ENCODE data around the gene EEF2KMT.
"Not testable (repeated sequence)": the region's sequence is repeated elsewhere in the genome, so short reads cannot be mapped to it uniquely, and the experiment has no call there.

- peak; percentile 56 to 64 (median 61) for TF ChIP-seq CTCF (IDR thresholded peaks at IDR 0.05)
- not testable (repeated sequence) for TF ChIP-seq POLR2AphosphoS5 (IDR thresholded peaks at IDR 0.05)
Observed at GRCh38 chr16:5084802-5085201, 12.8 kb downstream of the EEF2KMT start.

Measured in transverse colon (tissue), 4 donors.